SJCRH30 (cell line): ENCODE results near the gene GTF2A1L. TPM values are rescaled to one million over a fixed set of nuclear protein-coding genes. Genes with fewer than 3 reads are reported as not detected.

ENCODE experiments used
- DNase-seq, 2 experiments: peaks; one replicate each; pipeline ENCODE4 v3.0.0-alpha.2; 2015 to 2020
- H3K27ac ChIP-seq: fragments of 250-450 bp; sonication (Bioruptor Pico); 2 replicates; pipeline ENCODE4 v1.5.1; 2020; ENCODE audit warnings: mild to moderate bottlenecking, moderate library complexity
- H3K27me3 ChIP-seq: fragments of 250-450 bp; sonication (Bioruptor Pico); 2 replicates; pipeline ENCODE4 v1.5.1; 2020; ENCODE audit warnings: mild to moderate bottlenecking, moderate library complexity
- H3K36me3 ChIP-seq: fragments of 250-450 bp; sonication (Bioruptor Pico); 2 replicates; pipeline ENCODE4 v1.5.1; 2020; ENCODE audit warnings: mild to moderate bottlenecking, moderate library complexity
- H3K4me1 ChIP-seq: fragments of 250-450 bp; sonication (Bioruptor Pico); 2 replicates; pipeline ENCODE4 v1.5.1; 2020; ENCODE audit warnings: mild to moderate bottlenecking, moderate library complexity
- H3K4me3 ChIP-seq: fragments of 250-450 bp; sonication (Bioruptor Pico); 2 replicates; pipeline ENCODE4 v1.5.1; 2020; ENCODE audit warnings: mild to moderate bottlenecking, moderate library complexity
- H3K9me3 ChIP-seq: fragments of 250-450 bp; sonication (Bioruptor Pico); replicated peaks from 2 replicates; pipeline ENCODE4 v1.5.1; 2020; ENCODE audit warnings: mild to moderate bottlenecking, moderate library complexity
- total RNA-seq: library from RNA; depleted of rRNA; stranded (reverse); fragments of >200 nt; shearing (Covaris generic); gene quantifications from 2 replicates; pipeline ENCODE4 v1.2.3, GENCODE V29; 2014; rRNA removed

Gene GTF2A1L
- total RNA-seq, 1 experiment from 2014 or later: 0.40 TPM

DNA sequence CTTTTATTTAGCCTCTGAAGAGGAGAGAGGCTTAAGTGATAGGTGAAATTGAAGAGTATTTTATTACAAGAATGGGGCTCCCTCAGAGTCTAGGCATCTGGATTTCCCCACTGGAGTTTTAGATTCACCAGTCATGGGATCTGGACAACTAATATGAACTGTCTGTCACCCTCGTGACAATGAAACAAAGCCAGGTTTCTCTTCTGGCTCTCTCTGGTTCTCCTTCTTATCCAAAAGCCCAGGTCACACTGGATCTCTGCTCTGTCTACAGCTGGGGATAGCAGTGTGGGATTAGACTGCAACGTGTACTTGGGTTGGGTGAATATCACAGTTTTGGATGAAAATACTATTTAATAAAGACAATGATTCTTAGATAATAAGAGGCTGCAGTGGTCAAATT, 106.6 kb downstream of the GTF2A1L start:
- Histone ChIP-seq H3K27ac (no peak overlapping the region), H3K4me1 (no peaks in the 10 kb centered on the region), H3K27me3 (peaks cover 7% of the 10 kb centered on the region), H3K36me3 (no peaks in the 10 kb centered on the region), H3K9me3 (no peaks in the 10 kb centered on the region), H3K4me3 (no peak overlapping the region)
- DNase-seq: no peak

- H3K4me3 ChIP-seq: no peak overlapping the region
- peaks cover 2% of the 10 kb centered on the region for H3K27me3 ChIP-seq
- H3K36me3 ChIP-seq: no peaks in the 10 kb centered on the region
- H3K9me3 ChIP-seq: no peaks in the 10 kb centered on the region
- no peaks in the 10 kb centered on the region for H3K4me1 ChIP-seq
- no peak overlapping the region for H3K27ac ChIP-seq
- peak in 1 of 2 experiments; percentile 26 for DNase-seq
Measured at GRCh38 chr2:48725696-48726494, 108.2 kb downstream of the GTF2A1L start.

GRCh38 chr2:48727560-48727959, 109.9 kb downstream of the GTF2A1L start:
- no peaks in the 10 kb centered on the region for H3K4me1 ChIP-seq
- no peaks in the 10 kb centered on the region for H3K27me3 ChIP-seq
- no peaks in the 10 kb centered on the region for H3K36me3 ChIP-seq
- H3K9me3 ChIP-seq: no peaks in the 10 kb centered on the region
- H3K4me3 ChIP-seq: no peak overlapping the region
- H3K27ac ChIP-seq: no peak overlapping the region
- peak in 1 of 2 experiments; percentile 18 for DNase-seq

- no peak for DNase-seq
- no peaks in the 10 kb centered on the region for H3K27me3 ChIP-seq
- no peak overlapping the region for H3K27ac ChIP-seq
- no peaks in the 10 kb centered on the region for H3K9me3 ChIP-seq
- H3K36me3 ChIP-seq: no peaks in the 10 kb centered on the region
- H3K4me1 ChIP-seq: no peaks in the 10 kb centered on the region
- H3K4me3 ChIP-seq: no peak overlapping the region
Measured at GRCh38 chr2:48728295-48728694, 110.6 kb downstream of the GTF2A1L start.

GRCh38 chr2:48728840-48729239, 111.2 kb downstream of the GTF2A1L start:
- Histone ChIP-seq H3K27ac (no peak overlapping the region), H3K9me3 (no peaks in the 10 kb centered on the region), H3K36me3 (no peaks in the 10 kb centered on the region), H3K4me1 (no peaks in the 10 kb centered on the region), H3K27me3 (no peaks in the 10 kb centered on the region), H3K4me3 (no peak overlapping the region)
- DNase-seq: no peak

Other genes starting within 250 kb of the GTF2A1L start
- gene PPP1R21, start 177.1 kb upstream of the GTF2A1L start, total RNA-seq: 10.0 and 10.6 TPM in 2 replicates
- 12.5 and 13.7 TPM in 2 replicates for gene STON1, start 87.7 kb upstream of the GTF2A1L start, total RNA-seq
- not detected in 2 replicates for gene LHCGR, start 137.9 kb downstream of the GTF2A1L start, total RNA-seq